ENCODE data around the gene ACMSD. TPM values are rescaled to one million over a fixed set of nuclear protein-coding genes. Genes with fewer than 3 reads are reported as not detected.

The ACMSD gene
- total and polyA plus RNA-seq, 2 of the 4 experiments (the other 2 are of a cell fraction): not detected

DNA sequence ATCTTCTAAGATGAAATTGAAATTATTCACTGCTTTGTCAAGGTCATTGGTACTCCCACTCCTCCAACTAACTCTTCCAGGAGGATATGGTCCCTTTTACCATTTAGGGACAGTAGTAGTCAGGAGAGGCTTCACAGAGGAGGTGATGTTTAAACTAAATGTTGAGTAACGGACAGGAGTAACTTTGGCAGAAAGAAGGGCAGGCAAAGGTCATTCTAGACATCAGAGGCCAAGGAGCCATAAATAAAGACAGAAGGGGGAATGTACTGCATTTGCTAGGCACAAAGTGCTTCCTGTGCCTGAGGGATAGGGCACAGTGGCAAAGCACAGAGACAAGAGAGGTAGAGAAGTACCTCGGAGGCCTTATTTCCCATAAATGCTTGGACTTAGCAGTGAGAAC, 14.6 kb upstream of the ACMSD start:
- H2BK20ac ChIP-seq (ENCODE audit: low read depth, low read length): no peak overlapping the region
- no peaks in the 10 kb centered on the region for H4K20me1 ChIP-seq (ENCODE audit: insufficient read depth, low read length)
- no peak overlapping the region for H2BK5ac ChIP-seq (ENCODE audit: low read depth, low read length, poor library complexity, severe bottlenecking)
- no peak overlapping the region for H3K4me3 ChIP-seq (ENCODE audit: insufficient read depth, low read depth, low read length)
- no peak overlapping the region for H4K8ac ChIP-seq (ENCODE audit: low read depth in 2 of 2, low read length in 2 of 2)
- dilution Hi-C loops (cut with HindIII; ENCODE audit: low sequenced_read_pairs, unreplicated experiment): no loop called here
- 40% methylated on average over 1 of the region's 2 CpGs; no CpG with 5 or more reads in 1 of the 2 experiments for WGBS, 2 experiments (ENCODE audit: extremely low coverage in 2 of 2, insufficient read length in 1 of 2)
- H4K5ac ChIP-seq (ENCODE audit: low read depth, low read length): no peak overlapping the region
- H3K4me1 ChIP-seq (ENCODE audit: control insufficient read depth, insufficient read depth, low read length): no peaks in the 10 kb centered on the region
- H2AFZ ChIP-seq (replicated peaks; ENCODE audit: low read length, poor library complexity): no peak overlapping the region
- no peak overlapping the region for H2BK15ac ChIP-seq (ENCODE audit: low read depth, low read length)
- no peak overlapping the region for H3K4me2 ChIP-seq (ENCODE audit: low read depth, low read length)
- intact Hi-C loops (cut with micrococcal nuclease): no loop called here
- no peaks in the 10 kb centered on the region for H3K27me3 ChIP-seq (ENCODE audit: control insufficient read depth, insufficient read depth, low read length)
- no peak overlapping the region for H2AK5ac ChIP-seq (ENCODE audit: low read depth, low read length)
- no peak overlapping the region for H3K4ac ChIP-seq (ENCODE audit: low read depth, low read length)
- ATAC-seq (ENCODE audit: low read depth) (no peak), DNase-seq (no peak)
- no peaks in the 10 kb centered on the region for H3K79me1 ChIP-seq (ENCODE audit: low read depth in 1 of 2, low read length in 2 of 2)
- H3K14ac ChIP-seq (replicated peaks; ENCODE audit: low read depth, low read length): no peak overlapping the region
- no peak overlapping the region for H2AK9ac ChIP-seq (replicated peaks; ENCODE audit: low read depth, low read length, poor library complexity)
- H3K9me1 ChIP-seq (ENCODE audit: insufficient read depth, low read length): no peaks in the 10 kb centered on the region
- H3K23ac ChIP-seq (ENCODE audit: low read depth, low read length): no peak overlapping the region
- in situ Hi-C loops (cut with MboI; ENCODE audit: low sequenced_read_pairs): no loop called here
- ChIA-PET CTCF (no interaction called here), POLR2A (ENCODE audit: unreplicated experiment) (no interaction called here)
- no peak overlapping the region for H3K18ac ChIP-seq (ENCODE audit: low read depth, low read length)
- no peak for TF ChIP-seq ELK1 (IDR thresholded peaks at IDR 0.05; ENCODE audit: borderline replicate concordance, low read depth, low read length)
- TF ChIP-seq CHD1 (IDR thresholded peaks at IDR 0.05; ENCODE audit: low read depth, low read length): no peak
- TF ChIP-seq MAZ (IDR thresholded peaks at IDR 0.05; ENCODE audit: borderline replicate concordance, low read depth, low read length): no peak
- TF ChIP-seq, protein P1, sequence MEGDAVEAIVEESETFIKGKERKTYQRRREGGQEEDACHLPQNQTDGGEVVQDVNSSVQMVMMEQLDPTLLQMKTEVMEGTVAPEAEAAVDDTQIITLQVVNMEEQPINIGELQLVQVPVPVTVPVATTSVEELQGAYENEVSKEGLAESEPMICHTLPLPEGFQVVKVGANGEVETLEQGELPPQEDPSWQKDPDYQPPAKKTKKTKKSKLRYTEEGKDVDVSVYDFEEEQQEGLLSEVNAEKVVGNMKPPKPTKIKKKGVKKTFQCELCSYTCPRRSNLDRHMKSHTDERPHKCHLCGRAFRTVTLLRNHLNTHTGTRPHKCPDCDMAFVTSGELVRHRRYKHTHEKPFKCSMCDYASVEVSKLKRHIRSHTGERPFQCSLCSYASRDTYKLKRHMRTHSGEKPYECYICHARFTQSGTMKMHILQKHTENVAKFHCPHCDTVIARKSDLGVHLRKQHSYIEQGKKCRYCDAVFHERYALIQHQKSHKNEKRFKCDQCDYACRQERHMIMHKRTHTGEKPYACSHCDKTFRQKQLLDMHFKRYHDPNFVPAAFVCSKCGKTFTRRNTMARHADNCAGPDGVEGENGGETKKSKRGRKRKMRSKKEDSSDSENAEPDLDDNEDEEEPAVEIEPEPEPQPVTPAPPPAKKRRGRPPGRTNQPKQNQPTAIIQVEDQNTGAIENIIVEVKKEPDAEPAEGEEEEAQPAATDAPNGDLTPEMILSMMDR (conservative IDR thresholded peaks at IDR 0.05; ENCODE audit: low read depth, low read length): no peak
- no peak for TF ChIP-seq USF2 (IDR thresholded peaks at IDR 0.05; ENCODE audit: low read depth, low read length)
- no peak for TF ChIP-seq POLR2A (IDR thresholded peaks at IDR 0.05; ENCODE audit: low read depth, low read length)
- H4K91ac ChIP-seq (ENCODE audit: insufficient read depth, low read depth, low read length): no peak overlapping the region
- no peak overlapping the region for H3K9ac ChIP-seq (ENCODE audit: low read depth, low read length)
- H3K56ac ChIP-seq (ENCODE audit: extremely low read depth, insufficient read depth, low read length): no peak overlapping the region
- no TSS peak for BruUV-seq (replicated peaks)
- no peaks in the 10 kb centered on the region for H3K36me3 ChIP-seq (ENCODE audit: control insufficient read depth, insufficient read depth, low read length)
- H3K27ac ChIP-seq (ENCODE audit: insufficient read depth, low read length): no peak overlapping the region
- no peak overlapping the region for H2BK120ac ChIP-seq (ENCODE audit: low read depth, low read length)
- no peaks in the 10 kb centered on the region for H3K9me3 ChIP-seq (ENCODE audit: control insufficient read depth, insufficient read depth, low read length)
